SKM-1 treated with dmso at 0.1 percent for 144 hours (cell line): ENCODE measurements around the gene IFNLR1.
"Not testable (repeated sequence)": the region's sequence is repeated elsewhere in the genome, so short reads cannot be mapped to it uniquely, and the experiment has no call there.

Experiments used
- DNase-seq: peaks from one replicate; lab custom pipeline; 2025; ENCODE audit not compliant: unreplicated experiment; lab: John Stamatoyannopoulos, UW

Gene IFNLR1

GRCh38 chr1:24186993-24187790 is at the start of gene IFNLR1:
Gene IFNLR1, minus strand, starts transcription at chr1:24187289. Its CDS starts 41 bp downstream, at chr1:24187248.
- no peak for DNase-seq

- no peak for DNase-seq
Measured at GRCh38 chr1:24235921-24236788, 49.1 kb upstream of the IFNLR1 start.

- DNase-seq: no peak
Measured at GRCh38 chr1:24233684-24234600, 46.9 kb upstream of the IFNLR1 start.

- DNase-seq: no peak
Measured at GRCh38 chr1:24231701-24232100, 44.6 kb upstream of the IFNLR1 start.

GRCh38 chr1:24228311-24228710 is 41.2 kb upstream of the IFNLR1 start:
- DNase-seq: no peak

GRCh38 chr1:24226749-24227148 is 39.7 kb upstream of the IFNLR1 start:
- no peak for DNase-seq

GRCh38 chr1:24224761-24225160 is 37.7 kb upstream of the IFNLR1 start:
- no peak for DNase-seq

GRCh38 chr1:24224086-24224485 is 37.0 kb upstream of the IFNLR1 start:
- DNase-seq: no peak

- no peak for DNase-seq
Measured at GRCh38 chr1:24222793-24223192, 35.7 kb upstream of the IFNLR1 start.

- no peak for DNase-seq
Measured at GRCh38 chr1:24222008-24222605, 35.0 kb upstream of the IFNLR1 start.

GRCh38 chr1:24221246-24221645 is 34.2 kb upstream of the IFNLR1 start:
- DNase-seq: no peak

- DNase-seq: no peak
Measured at GRCh38 chr1:24216276-24217074, 29.4 kb upstream of the IFNLR1 start.

GRCh38 chr1:24215226-24215814 is 28.2 kb upstream of the IFNLR1 start:
- no peak for DNase-seq

- no peak for DNase-seq
Measured at GRCh38 chr1:24212376-24212775, 25.3 kb upstream of the IFNLR1 start.

GRCh38 chr1:24210195-24210627 is 23.1 kb upstream of the IFNLR1 start:
- no peak for DNase-seq

GRCh38 chr1:24209097-24209496 is 22.0 kb upstream of the IFNLR1 start:
- DNase-seq: no peak

GRCh38 chr1:24207709-24208108 is 20.6 kb upstream of the IFNLR1 start:
- no peak for DNase-seq

GRCh38 chr1:24207395-24207687 is 20.3 kb upstream of the IFNLR1 start:
- not testable (repeated sequence) for DNase-seq

- no peak for DNase-seq
Measured at GRCh38 chr1:24206516-24207394, 19.7 kb upstream of the IFNLR1 start.
